ENCODE results near the gene PRKCB. TPM values are rescaled to one million over a fixed set of nuclear protein-coding genes. Genes with fewer than 3 reads are reported as not detected.

PRKCB gene
- total and polyA plus RNA-seq, 4 donors = 1.6 to 9.4 (median 4.0) TPM

- H3K27me3 ChIP-seq (ENCODE audit: control insufficient read depth in 4 of 4, insufficient read depth in 4 of 4, low read length in 3 of 4) = no peaks in the 10 kb centered on the region
- 70% methylated on average over 4 of the region's 4 CpGs for WGBS
- H3K36me3 ChIP-seq (ENCODE audit: control insufficient read depth in 4 of 4, insufficient read depth in 3 of 4, low read depth in 1 of 4, low read length in 3 of 4) = no peaks in the 10 kb centered on the region
- H3K27ac ChIP-seq (ENCODE audit: low read depth in 1 of 2, low read length in 2 of 2) = no peak overlapping the region
- H3K4me1 ChIP-seq (ENCODE audit: control insufficient read depth in 4 of 4, insufficient read depth in 4 of 4, low read length in 3 of 4) = no peaks in the 10 kb centered on the region
- no peak overlapping the region for H3K9ac ChIP-seq (ENCODE audit: low read depth in 1 of 2, low read length in 2 of 2)
- TF ChIP-seq, protein P1, sequence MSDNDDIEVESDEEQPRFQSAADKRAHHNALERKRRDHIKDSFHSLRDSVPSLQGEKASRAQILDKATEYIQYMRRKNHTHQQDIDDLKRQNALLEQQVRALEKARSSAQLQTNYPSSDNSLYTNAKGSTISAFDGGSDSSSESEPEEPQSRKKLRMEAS (IDR thresholded peaks at IDR 0.05) = no peak
- H3K4me3 ChIP-seq (ENCODE audit: low read depth in 1 of 3, low read length in 3 of 3) = no peak overlapping the region
- no peaks in the 10 kb centered on the region for H3K9me3 ChIP-seq (ENCODE audit: control insufficient read depth in 4 of 4, low read length in 3 of 4)
- no peak for DNase-seq (ENCODE audit: low spot score)
Measured at GRCh38 chr16:23945243-23945642, 109.5 kb downstream of the PRKCB start.

- H3K9me3 ChIP-seq (ENCODE audit: control insufficient read depth in 4 of 4, low read length in 3 of 4) = no peaks in the 10 kb centered on the region
- TF ChIP-seq HNF4G (IDR thresholded peaks at IDR 0.05) (no peak), RXRA (IDR thresholded peaks at IDR 0.05) (no peak), TAF1 (conservative IDR thresholded peaks at IDR 0.05) (no peak), SP1 (IDR thresholded peaks at IDR 0.05) (no peak), GABPA (IDR thresholded peaks at IDR 0.05 in 1 of 2, conservative IDR thresholded peaks at IDR 0.05 in 1 of 2) (no peak), REST (IDR thresholded peaks at IDR 0.05) (no peak), FOXA1 (IDR thresholded peaks at IDR 0.05) (no peak), JUND (IDR thresholded peaks at IDR 0.05) (no peak), FOXA2 (IDR thresholded peaks at IDR 0.05) (no peak), EGR1 (IDR thresholded peaks at IDR 0.05; ENCODE audit: low read depth in 2 of 2) (no peak), RAD21 (IDR thresholded peaks at IDR 0.05) (no peak), NR2F2 (IDR thresholded peaks at IDR 0.05) (no peak)
- TF ChIP-seq, protein P2, sequence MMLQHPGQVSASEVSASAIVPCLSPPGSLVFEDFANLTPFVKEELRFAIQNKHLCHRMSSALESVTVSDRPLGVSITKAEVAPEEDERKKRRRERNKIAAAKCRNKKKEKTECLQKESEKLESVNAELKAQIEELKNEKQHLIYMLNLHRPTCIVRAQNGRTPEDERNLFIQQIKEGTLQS (IDR thresholded peaks at IDR 0.05) = no peak
- TF ChIP-seq, protein P1 (IDR thresholded peaks at IDR 0.05) = no peak
- H3K36me3 ChIP-seq (ENCODE audit: control insufficient read depth in 4 of 4, insufficient read depth in 3 of 4, low read depth in 1 of 4, low read length in 3 of 4) = no peaks in the 10 kb centered on the region
- 86% methylated on average over 4 of the region's 4 CpGs for WGBS
- H3K27ac ChIP-seq (ENCODE audit: low read depth in 1 of 2, low read length in 2 of 2) = no peak overlapping the region
- no peak overlapping the region for H3K9ac ChIP-seq (ENCODE audit: low read depth in 1 of 2, low read length in 2 of 2)
- no peaks in the 10 kb centered on the region for H3K4me1 ChIP-seq (ENCODE audit: control insufficient read depth in 4 of 4, insufficient read depth in 4 of 4, low read length in 3 of 4)
- no peak for DNase-seq (ENCODE audit: low spot score)
- no peak overlapping the region for H3K4me3 ChIP-seq (ENCODE audit: low read depth in 1 of 3, low read length in 3 of 3)
- H3K27me3 ChIP-seq (ENCODE audit: control insufficient read depth in 4 of 4, insufficient read depth in 4 of 4, low read length in 3 of 4) = no peaks in the 10 kb centered on the region
Measured at GRCh38 chr16:23947838-23948237, 112.1 kb downstream of the PRKCB start.

- DNase-seq (ENCODE audit: low spot score) = no peak
- Histone ChIP-seq H3K27me3 (ENCODE audit: control insufficient read depth in 4 of 4, insufficient read depth in 4 of 4, low read length in 3 of 4) (no peaks in the 10 kb centered on the region), H3K27ac (ENCODE audit: low read depth in 1 of 2, low read length in 2 of 2) (no peak overlapping the region), H3K9me3 (ENCODE audit: control insufficient read depth in 4 of 4, low read length in 3 of 4) (no peaks in the 10 kb centered on the region), H3K4me1 (ENCODE audit: control insufficient read depth in 4 of 4, insufficient read depth in 4 of 4, low read length in 3 of 4) (no peaks in the 10 kb centered on the region), H3K36me3 (ENCODE audit: control insufficient read depth in 4 of 4, insufficient read depth in 3 of 4, low read depth in 1 of 4, low read length in 3 of 4) (no peaks in the 10 kb centered on the region), H3K4me3 (ENCODE audit: low read depth in 1 of 3, low read length in 3 of 3) (no peak overlapping the region), H3K9ac (ENCODE audit: low read depth in 1 of 2, low read length in 2 of 2) (no peak overlapping the region)
- 64% methylated on average over 11 of the region's 11 CpGs for WGBS
- TF ChIP-seq GABPA (IDR thresholded peaks at IDR 0.05 in 1 of 2, conservative IDR thresholded peaks at IDR 0.05 in 1 of 2) (no peak), FOXA1 (IDR thresholded peaks at IDR 0.05) (no peak), TAF1 (conservative IDR thresholded peaks at IDR 0.05) (no peak), CTCF (IDR thresholded peaks at IDR 0.05; ENCODE audit: low read depth, low read length, missing input control) (no peak), REST (IDR thresholded peaks at IDR 0.05) (no peak), YY1 (IDR thresholded peaks at IDR 0.05) (no peak), HNF4G (IDR thresholded peaks at IDR 0.05) (no peak)
- TF ChIP-seq, protein P3, sequence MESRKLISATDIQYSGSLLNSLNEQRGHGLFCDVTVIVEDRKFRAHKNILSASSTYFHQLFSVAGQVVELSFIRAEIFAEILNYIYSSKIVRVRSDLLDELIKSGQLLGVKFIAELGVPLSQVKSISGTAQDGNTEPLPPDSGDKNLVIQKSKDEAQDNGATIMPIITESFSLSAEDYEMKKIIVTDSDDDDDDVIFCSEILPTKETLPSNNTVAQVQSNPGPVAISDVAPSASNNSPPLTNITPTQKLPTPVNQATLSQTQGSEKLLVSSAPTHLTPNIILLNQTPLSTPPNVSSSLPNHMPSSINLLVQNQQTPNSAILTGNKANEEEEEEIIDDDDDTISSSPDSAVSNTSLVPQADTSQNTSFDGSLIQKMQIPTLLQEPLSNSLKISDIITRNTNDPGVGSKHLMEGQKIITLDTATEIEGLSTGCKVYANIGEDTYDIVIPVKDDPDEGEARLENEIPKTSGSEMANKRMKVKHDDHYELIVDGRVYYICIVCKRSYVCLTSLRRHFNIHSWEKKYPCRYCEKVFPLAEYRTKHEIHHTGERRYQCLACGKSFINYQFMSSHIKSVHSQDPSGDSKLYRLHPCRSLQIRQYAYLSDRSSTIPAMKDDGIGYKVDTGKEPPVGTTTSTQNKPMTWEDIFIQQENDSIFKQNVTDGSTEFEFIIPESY (IDR thresholded peaks at IDR 0.05) = no peak
Measured at GRCh38 chr16:23948949-23949411, 113.2 kb downstream of the PRKCB start.
